ENCODE data around the gene MRPL44.

The MRPL44 gene

DNA sequence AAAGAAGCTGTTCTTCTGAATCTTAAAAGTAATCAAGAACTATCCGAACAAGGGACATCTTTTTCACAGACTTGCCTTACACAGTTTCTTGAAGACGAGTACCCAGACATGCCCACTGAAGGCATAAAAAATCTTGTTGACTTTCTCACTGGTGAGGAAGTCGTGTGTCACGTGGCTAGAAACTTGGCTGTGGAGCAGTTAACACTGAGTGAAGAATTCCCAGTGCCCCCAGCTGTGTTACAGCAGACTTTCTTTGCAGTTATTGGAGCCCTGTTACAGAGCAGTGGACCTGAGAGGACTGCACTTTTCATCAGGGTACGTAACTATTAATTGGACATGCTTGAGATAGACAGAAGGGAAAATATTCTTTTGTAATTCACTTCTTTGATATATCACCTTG lies 2.4 kb downstream of the MRPL44 start:
- peak in 1 of 2 experiments; percentile 55 for DNase-seq (ENCODE audit: low read depth in 1 of 2, low spot score in 1 of 2)
- TF ChIP-seq SPI1 (IDR thresholded peaks at IDR 0.05; ENCODE audit: borderline replicate concordance, low read depth) (peak; percentile 63; the same call in 1 of the 2 replicates), POLR2AphosphoS5 (IDR thresholded peaks at IDR 0.05; ENCODE audit: low read depth) (no peak)
- TF ChIP-seq, protein P1, sequence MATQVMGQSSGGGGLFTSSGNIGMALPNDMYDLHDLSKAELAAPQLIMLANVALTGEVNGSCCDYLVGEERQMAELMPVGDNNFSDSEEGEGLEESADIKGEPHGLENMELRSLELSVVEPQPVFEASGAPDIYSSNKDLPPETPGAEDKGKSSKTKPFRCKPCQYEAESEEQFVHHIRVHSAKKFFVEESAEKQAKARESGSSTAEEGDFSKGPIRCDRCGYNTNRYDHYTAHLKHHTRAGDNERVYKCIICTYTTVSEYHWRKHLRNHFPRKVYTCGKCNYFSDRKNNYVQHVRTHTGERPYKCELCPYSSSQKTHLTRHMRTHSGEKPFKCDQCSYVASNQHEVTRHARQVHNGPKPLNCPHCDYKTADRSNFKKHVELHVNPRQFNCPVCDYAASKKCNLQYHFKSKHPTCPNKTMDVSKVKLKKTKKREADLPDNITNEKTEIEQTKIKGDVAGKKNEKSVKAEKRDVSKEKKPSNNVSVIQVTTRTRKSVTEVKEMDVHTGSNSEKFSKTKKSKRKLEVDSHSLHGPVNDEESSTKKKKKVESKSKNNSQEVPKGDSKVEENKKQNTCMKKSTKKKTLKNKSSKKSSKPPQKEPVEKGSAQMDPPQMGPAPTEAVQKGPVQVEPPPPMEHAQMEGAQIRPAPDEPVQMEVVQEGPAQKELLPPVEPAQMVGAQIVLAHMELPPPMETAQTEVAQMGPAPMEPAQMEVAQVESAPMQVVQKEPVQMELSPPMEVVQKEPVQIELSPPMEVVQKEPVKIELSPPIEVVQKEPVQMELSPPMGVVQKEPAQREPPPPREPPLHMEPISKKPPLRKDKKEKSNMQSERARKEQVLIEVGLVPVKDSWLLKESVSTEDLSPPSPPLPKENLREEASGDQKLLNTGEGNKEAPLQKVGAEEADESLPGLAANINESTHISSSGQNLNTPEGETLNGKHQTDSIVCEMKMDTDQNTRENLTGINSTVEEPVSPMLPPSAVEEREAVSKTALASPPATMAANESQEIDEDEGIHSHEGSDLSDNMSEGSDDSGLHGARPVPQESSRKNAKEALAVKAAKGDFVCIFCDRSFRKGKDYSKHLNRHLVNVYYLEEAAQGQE (IDR thresholded peaks at IDR 0.05; ENCODE audit: insufficient replicate concordance, low read depth), result no peak
- Histone ChIP-seq H3K4me3 (replicated peaks; ENCODE audit: insufficient read depth, low read length) (peak overlapping the region; percentile 17; the same call in 1 of the 2 replicates), H3K27me3 (ENCODE audit: insufficient read depth, poor library complexity, severe bottlenecking) (no peaks in the 10 kb centered on the region), H3K27ac (replicated peaks) (no peak overlapping the region)

DNA sequence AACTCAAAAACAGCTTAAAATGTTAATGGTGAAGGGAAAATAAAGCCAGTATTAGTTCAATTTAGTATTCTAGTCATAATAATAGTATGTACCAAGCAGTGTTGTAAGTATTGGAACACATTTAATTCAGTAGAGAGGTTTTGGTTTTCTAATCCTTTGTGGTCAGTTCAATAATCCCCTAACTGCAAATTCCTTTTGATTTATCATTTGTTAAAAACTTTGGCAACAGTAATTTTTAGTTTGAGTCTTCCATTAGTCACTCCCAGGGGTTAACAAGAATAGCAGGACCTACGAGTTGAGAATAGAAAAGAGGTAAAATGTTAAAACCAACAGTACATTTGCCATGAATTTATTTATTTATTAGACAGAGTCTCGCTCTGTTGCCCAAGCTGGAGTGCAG lies 10.7 kb downstream of the MRPL44 start:
- H3K27ac ChIP-seq (replicated peaks), result no peak overlapping the region
- no peak for DNase-seq (ENCODE audit: low read depth in 1 of 2, low spot score in 1 of 2)
- H3K27me3 ChIP-seq (ENCODE audit: insufficient read depth, poor library complexity, severe bottlenecking), result no peaks in the 10 kb centered on the region
- TF ChIP-seq, protein P1 (IDR thresholded peaks at IDR 0.05; ENCODE audit: insufficient replicate concordance, low read depth), result no peak
- no peak for TF ChIP-seq SPI1 (IDR thresholded peaks at IDR 0.05; ENCODE audit: borderline replicate concordance, low read depth)
- TF ChIP-seq, protein P2, sequence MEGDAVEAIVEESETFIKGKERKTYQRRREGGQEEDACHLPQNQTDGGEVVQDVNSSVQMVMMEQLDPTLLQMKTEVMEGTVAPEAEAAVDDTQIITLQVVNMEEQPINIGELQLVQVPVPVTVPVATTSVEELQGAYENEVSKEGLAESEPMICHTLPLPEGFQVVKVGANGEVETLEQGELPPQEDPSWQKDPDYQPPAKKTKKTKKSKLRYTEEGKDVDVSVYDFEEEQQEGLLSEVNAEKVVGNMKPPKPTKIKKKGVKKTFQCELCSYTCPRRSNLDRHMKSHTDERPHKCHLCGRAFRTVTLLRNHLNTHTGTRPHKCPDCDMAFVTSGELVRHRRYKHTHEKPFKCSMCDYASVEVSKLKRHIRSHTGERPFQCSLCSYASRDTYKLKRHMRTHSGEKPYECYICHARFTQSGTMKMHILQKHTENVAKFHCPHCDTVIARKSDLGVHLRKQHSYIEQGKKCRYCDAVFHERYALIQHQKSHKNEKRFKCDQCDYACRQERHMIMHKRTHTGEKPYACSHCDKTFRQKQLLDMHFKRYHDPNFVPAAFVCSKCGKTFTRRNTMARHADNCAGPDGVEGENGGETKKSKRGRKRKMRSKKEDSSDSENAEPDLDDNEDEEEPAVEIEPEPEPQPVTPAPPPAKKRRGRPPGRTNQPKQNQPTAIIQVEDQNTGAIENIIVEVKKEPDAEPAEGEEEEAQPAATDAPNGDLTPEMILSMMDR (IDR thresholded peaks at IDR 0.05; ENCODE audit: insufficient read depth, low read length), result no peak
- no peak for TF ChIP-seq POLR2AphosphoS5 (IDR thresholded peaks at IDR 0.05; ENCODE audit: low read depth)
- no peak for TF ChIP-seq GABPA (IDR thresholded peaks at IDR 0.05; ENCODE audit: low read depth)
- no peak overlapping the region for H3K4me3 ChIP-seq (replicated peaks; ENCODE audit: insufficient read depth, low read length)

DNA sequence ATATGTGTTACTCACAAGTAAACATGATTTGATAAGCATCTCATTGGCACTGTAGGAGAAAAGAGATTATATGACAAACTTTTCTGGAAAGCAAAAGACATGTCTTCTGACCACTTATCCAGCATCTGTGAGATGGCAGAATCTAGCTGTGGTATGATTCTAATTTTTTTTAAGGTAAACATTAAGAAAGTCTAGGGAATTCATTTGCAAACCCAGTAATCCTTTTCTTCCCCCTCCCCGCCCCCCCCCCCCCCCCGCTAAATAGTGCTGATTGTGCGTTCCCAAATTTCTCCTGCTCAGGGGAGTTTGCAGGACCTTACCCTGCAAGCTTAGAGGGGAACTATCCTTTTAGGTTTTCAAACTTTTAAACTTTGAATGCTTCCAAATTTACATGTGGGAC lies 12.1 kb downstream of the MRPL44 start:
- H3K27ac ChIP-seq (replicated peaks), result no peak overlapping the region
- DNase-seq (ENCODE audit: low read depth in 1 of 2, low spot score in 1 of 2), result no peak
- no peak for TF ChIP-seq POLR2AphosphoS5 (IDR thresholded peaks at IDR 0.05; ENCODE audit: low read depth)
- TF ChIP-seq SPI1 (IDR thresholded peaks at IDR 0.05; ENCODE audit: borderline replicate concordance, low read depth), result no peak
- TF ChIP-seq GABPA (IDR thresholded peaks at IDR 0.05; ENCODE audit: low read depth), result no peak
- TF ChIP-seq, protein P1 (IDR thresholded peaks at IDR 0.05; ENCODE audit: insufficient replicate concordance, low read depth), result no peak
- TF ChIP-seq, protein P2 (IDR thresholded peaks at IDR 0.05; ENCODE audit: insufficient read depth, low read length), result no peak
- H3K4me3 ChIP-seq (replicated peaks; ENCODE audit: insufficient read depth, low read length), result no peak overlapping the region
- no peaks in the 10 kb centered on the region for H3K27me3 ChIP-seq (ENCODE audit: insufficient read depth, poor library complexity, severe bottlenecking)

All from HL-60 (cell line).